SK-N-SH (cell line): ENCODE measurements around the gene LRSAM1.

Source experiments
- ELF1 ChIP-seq: IDR thresholded peaks from 2 replicates; pipeline ENCODE4 v1.4.0; 2012
- GABPA ChIP-seq: IDR thresholded peaks from 2 replicates; pipeline ENCODE4 v1.4.0; 2012; ENCODE audit warnings: low read depth, mild to moderate bottlenecking
- POLR2AphosphoS5 ChIP-seq: IDR thresholded peaks from 2 replicates; pipeline ENCODE4 v1.6.1; 2012; ENCODE audit warnings: low read depth, low read length
- RAD21 ChIP-seq: IDR thresholded peaks from 2 replicates; pipeline ENCODE4 v1.6.1; 2012; ENCODE audit warnings: mild to moderate bottlenecking, low read length
- SMC3 ChIP-seq: IDR thresholded peaks from 2 replicates; pipeline ENCODE4 v1.6.1; 2012; ENCODE audit warnings: low read depth, low read length, improper control_type of control experiment
- TAF1 ChIP-seq: IDR thresholded peaks from 2 replicates; pipeline ENCODE4 v1.6.1; 2012; ENCODE audit warnings: low read depth, mild to moderate bottlenecking, low read length, moderate library complexity, borderline replicate concordance
- YY1 ChIP-seq: IDR thresholded peaks from 2 replicates; pipeline ENCODE4 v1.4.0; 2012; ENCODE audit warnings: low read depth, mild to moderate bottlenecking
- ZBTB33 ChIP-seq: IDR thresholded peaks from 2 replicates; pipeline ENCODE4 v1.4.0; 2012; ENCODE audit warnings: low read depth, borderline replicate concordance
- TF ChIP-seq, protein P1 (sequence below): fragments of 200-600 bp; sonication (generic); IDR thresholded peaks from 2 replicates; pipeline ENCODE4 v1.6.1; 2017; ENCODE audit warnings: antibody characterized with exemption, mild to moderate bottlenecking, moderate library complexity

DNA sequence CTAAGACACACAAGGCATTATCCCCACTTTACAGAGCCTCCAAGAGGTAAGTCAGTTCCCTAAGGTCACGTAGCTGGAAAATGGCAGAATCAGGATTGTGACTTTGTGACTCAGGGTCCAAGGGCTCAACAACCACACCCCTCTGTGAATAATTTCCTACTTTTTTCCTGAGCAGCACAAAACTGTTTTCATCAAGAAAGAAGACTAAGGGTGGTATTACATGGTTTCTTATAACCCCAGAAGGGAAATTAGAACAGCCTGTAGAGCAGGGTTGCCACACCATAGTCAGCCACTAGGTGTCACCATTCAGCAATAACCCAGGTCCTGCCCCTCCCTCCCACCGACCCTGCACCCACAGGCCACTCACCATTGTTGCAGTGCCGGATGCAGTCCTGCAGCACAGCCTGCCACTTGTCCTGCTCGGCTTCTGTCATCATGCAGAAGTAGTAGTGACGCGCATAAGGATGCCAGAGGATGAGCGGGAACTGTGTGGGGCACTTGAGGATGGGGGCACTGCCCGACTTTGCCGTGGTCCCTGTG, 72.1 kb downstream of the LRSAM1 start:
- no peak for TF ChIP-seq TAF1
- TF ChIP-seq YY1, result no peak
- no peak for TF ChIP-seq ZBTB33
- TF ChIP-seq, protein P1, sequence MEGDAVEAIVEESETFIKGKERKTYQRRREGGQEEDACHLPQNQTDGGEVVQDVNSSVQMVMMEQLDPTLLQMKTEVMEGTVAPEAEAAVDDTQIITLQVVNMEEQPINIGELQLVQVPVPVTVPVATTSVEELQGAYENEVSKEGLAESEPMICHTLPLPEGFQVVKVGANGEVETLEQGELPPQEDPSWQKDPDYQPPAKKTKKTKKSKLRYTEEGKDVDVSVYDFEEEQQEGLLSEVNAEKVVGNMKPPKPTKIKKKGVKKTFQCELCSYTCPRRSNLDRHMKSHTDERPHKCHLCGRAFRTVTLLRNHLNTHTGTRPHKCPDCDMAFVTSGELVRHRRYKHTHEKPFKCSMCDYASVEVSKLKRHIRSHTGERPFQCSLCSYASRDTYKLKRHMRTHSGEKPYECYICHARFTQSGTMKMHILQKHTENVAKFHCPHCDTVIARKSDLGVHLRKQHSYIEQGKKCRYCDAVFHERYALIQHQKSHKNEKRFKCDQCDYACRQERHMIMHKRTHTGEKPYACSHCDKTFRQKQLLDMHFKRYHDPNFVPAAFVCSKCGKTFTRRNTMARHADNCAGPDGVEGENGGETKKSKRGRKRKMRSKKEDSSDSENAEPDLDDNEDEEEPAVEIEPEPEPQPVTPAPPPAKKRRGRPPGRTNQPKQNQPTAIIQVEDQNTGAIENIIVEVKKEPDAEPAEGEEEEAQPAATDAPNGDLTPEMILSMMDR, result peak; percentile 66
- no peak for TF ChIP-seq ELF1
- TF ChIP-seq POLR2AphosphoS5, result no peak
- no peak for TF ChIP-seq GABPA
- no peak; the same call in 1 of the 2 replicates for TF ChIP-seq RAD21
- TF ChIP-seq SMC3, result peak; percentile 3; the same call in 1 of the 2 replicates
